ENCODE results near the gene CPB2.

The CPB2 gene

DNA sequence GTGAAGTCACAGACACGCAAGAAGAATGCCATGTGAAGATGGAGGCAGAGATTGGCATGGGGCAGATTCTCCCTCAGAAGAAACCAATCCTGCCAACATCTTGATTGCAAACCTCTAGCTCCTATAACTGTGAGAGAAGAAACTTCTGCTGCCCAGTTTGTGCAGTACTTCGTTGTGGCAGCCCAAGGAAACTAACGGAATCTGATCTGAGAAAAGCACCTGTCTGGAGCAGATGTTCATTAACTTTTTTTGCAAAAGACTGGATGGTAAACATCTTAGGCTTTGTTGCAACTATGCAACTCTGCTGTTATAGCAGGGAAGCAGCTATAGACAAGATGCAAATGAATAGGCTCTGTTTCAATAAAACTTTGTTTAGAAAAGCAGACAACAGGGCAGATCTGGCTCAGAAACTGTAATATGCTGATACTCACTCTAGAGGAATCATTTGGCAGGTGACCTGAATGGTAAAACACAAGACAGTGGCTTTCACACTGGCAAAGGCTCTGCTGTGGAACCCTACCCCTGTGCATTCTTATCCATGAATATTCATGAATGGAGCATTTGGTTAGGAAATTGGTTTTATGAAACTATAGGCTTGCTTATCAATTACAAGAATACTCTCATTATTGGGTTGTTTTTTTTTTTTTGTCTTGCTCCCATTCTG lies 25.3 kb upstream of the CPB2 start:
- TF ChIP-seq, protein P1, sequence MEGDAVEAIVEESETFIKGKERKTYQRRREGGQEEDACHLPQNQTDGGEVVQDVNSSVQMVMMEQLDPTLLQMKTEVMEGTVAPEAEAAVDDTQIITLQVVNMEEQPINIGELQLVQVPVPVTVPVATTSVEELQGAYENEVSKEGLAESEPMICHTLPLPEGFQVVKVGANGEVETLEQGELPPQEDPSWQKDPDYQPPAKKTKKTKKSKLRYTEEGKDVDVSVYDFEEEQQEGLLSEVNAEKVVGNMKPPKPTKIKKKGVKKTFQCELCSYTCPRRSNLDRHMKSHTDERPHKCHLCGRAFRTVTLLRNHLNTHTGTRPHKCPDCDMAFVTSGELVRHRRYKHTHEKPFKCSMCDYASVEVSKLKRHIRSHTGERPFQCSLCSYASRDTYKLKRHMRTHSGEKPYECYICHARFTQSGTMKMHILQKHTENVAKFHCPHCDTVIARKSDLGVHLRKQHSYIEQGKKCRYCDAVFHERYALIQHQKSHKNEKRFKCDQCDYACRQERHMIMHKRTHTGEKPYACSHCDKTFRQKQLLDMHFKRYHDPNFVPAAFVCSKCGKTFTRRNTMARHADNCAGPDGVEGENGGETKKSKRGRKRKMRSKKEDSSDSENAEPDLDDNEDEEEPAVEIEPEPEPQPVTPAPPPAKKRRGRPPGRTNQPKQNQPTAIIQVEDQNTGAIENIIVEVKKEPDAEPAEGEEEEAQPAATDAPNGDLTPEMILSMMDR (IDR thresholded peaks at IDR 0.05; ENCODE audit: borderline replicate concordance, control extremely low read depth, extremely low read depth, insufficient read depth, missing control alignments) = no peak
- in situ Hi-C loops (cut with MboI; ENCODE audit: low sequenced_read_pairs, unreplicated experiment) = no loop called here
- no peak for DNase-seq (ENCODE audit: low spot score)

DNA sequence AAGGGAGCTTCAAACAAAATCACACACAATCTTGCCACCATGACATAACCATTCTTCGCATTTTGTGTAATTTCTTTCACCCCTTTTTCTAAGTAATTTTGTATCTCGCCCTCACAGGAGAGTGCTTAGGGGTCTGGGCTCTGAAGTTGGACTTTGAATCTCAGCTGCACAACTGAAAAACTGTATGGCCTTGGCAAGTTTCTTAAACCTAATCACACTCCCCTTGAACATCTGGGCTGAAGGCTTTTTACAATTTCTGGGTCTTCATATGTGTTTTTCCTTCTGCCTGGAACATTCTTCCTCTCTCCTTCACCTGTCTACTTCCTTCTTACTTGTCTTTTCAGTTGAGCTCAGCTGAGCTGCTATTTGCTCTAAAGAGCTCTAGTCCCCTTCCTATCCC lies 24.3 kb upstream of the CPB2 start:
- TF ChIP-seq, protein P1 (IDR thresholded peaks at IDR 0.05; ENCODE audit: borderline replicate concordance, control extremely low read depth, extremely low read depth, insufficient read depth, missing control alignments) = no peak
- in situ Hi-C loops (cut with MboI; ENCODE audit: low sequenced_read_pairs, unreplicated experiment) = no loop called here
- DNase-seq (ENCODE audit: low spot score) = no peak

GRCh38 chr13:46127358-46128023 lies 22.7 kb upstream of the CPB2 start:
- in situ Hi-C loops (cut with MboI; ENCODE audit: low sequenced_read_pairs, unreplicated experiment) = no loop called here
- TF ChIP-seq, protein P1 (IDR thresholded peaks at IDR 0.05; ENCODE audit: borderline replicate concordance, control extremely low read depth, extremely low read depth, insufficient read depth, missing control alignments) = no peak
- no peak for DNase-seq (ENCODE audit: low spot score)

DNA sequence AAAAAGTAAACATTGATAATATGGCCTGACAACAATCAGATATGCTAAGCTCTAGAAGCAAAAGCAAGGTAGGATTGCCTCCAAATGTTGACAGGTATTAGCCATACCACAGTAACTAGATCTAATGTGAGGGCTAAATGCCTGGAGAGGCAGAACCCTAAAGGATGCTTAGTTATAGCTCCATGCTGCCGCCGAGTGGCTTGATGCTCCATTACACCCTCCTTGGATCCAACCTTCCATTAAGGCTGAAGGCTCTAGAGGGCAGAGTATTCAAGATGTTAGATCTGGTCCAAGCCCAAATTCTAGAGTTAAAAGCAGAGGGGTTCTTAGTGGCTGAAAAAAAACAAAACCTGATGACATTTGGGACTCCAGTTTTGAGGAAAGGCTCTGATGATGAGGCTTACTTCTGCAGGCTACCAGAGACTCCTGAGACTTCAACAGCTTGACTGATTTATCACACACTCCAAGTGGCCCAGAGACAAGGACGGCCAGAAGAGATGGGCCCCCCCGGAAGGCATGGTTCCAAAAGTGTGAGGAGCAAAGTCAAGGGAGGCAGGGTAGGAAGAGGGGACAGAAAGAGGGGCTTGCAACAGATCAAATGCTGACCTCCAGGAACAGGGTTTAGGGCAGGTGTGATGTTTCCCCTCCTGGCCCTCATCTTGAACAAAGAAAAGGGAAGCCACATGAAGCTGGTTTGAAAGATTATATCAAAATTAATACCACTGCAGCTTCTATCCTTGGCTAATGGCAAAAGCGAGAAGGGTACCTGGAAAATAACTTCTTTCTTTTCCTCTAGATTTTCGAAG lies 21.9 kb upstream of the CPB2 start:
- TF ChIP-seq, protein P1 (IDR thresholded peaks at IDR 0.05; ENCODE audit: borderline replicate concordance, control extremely low read depth, extremely low read depth, insufficient read depth, missing control alignments) = peak; percentile 88
- peak; percentile 59 for DNase-seq (ENCODE audit: low spot score)
- in situ Hi-C loops (cut with MboI; ENCODE audit: low sequenced_read_pairs, unreplicated experiment) = no loop called here

DNA sequence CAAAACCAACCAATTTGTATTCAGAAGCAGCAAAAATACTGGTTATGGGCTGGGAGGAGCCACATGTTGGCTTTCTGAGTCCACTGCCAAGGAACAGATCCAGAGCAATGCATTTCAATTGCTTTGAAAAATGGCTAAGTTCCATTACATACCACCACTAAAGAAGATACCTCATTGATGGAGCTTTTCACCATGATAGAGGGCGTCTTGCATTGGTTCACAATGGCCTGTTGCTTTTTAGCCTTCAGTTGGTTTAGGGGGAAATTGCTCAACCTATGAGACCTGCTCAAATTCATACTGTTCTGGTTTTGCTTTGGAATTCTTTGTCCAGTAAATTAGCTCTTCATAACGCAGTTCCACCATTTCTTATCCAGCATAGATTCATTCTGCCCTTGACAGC lies 21.2 kb upstream of the CPB2 start:
- TF ChIP-seq, protein P1 (IDR thresholded peaks at IDR 0.05; ENCODE audit: borderline replicate concordance, control extremely low read depth, extremely low read depth, insufficient read depth, missing control alignments) = no peak
- in situ Hi-C loops (cut with MboI; ENCODE audit: low sequenced_read_pairs, unreplicated experiment) = no loop called here
- no peak for DNase-seq (ENCODE audit: low spot score)
